NCI-H2196 (cell line): ENCODE data around the gene TPRN.

Experiments used
- DNase-seq: peaks from one replicate; lab custom pipeline; 2025; ENCODE audit not compliant: unreplicated experiment; lab: John Stamatoyannopoulos, UW

The TPRN gene

GRCh38 chr9:137236238-137236935 lies 35.8 kb upstream of the TPRN start:
- peak; percentile 86 for DNase-seq

- DNase-seq, result no peak
Observed at GRCh38 chr9:137235424-137236237, 35.1 kb upstream of the TPRN start.

GRCh38 chr9:137234758-137235423 lies 34.4 kb upstream of the TPRN start:
- no peak for DNase-seq

DNA sequence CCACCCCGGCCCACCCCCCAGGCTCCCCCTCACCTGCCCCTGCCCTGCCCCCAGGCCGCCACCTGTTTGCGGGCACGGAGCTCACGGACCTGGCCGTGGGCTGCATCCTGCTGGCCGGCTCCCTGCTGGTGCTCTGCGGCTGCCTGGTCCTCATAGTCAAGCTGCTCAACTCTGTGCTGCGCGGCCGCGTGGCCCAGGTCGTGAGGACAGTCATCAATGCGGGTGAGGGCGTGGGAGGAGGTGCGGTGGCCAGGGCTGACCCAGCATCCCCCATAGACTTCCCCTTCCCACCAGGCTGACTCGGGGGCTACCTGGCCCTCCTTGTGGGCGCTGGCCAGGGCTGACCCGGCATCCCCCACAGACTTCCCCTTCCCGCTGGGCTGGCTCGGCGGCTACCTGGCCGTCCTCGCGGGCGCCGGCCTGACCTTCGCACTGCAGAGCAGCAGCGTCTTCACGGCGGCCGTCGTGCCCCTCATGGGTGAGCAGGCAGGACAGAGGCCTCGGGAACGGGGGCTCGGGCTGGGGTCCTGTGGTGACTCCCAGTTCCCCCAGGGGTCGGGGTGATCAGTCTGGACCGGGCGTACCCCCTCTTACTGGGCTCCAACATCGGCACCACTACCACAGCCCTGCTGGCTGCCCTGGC lies 33.6 kb upstream of the TPRN start:
- DNase-seq, result no peak

GRCh38 chr9:137233143-137233980 lies 32.8 kb upstream of the TPRN start:
- DNase-seq, result no peak

DNA sequence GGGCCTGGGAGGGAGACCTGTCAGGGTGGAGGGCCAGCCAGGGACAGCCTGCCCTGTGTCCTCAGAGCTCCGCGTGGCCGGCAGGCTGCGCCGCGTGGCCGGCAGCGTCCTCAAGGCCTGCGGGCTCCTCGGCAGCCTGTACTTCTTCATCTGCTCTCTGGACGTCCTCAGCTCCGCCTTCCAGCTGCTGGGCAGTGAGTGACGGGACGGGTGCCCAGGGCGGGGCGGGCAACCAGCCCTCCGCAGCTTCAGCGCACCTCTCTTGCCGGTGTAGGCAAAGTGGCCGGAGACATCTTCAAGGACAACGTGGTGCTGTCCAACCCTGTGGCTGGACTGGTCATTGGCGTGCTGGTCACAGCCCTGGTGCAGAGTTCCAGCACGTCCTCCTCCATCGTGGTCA lies 32.0 kb upstream of the TPRN start:
- DNase-seq, result no peak

- no peak for DNase-seq
Observed at GRCh38 chr9:137232101-137232500, 31.6 kb upstream of the TPRN start.

- no peak for DNase-seq
Observed at GRCh38 chr9:137231372-137232039, 31.0 kb upstream of the TPRN start.

DNA sequence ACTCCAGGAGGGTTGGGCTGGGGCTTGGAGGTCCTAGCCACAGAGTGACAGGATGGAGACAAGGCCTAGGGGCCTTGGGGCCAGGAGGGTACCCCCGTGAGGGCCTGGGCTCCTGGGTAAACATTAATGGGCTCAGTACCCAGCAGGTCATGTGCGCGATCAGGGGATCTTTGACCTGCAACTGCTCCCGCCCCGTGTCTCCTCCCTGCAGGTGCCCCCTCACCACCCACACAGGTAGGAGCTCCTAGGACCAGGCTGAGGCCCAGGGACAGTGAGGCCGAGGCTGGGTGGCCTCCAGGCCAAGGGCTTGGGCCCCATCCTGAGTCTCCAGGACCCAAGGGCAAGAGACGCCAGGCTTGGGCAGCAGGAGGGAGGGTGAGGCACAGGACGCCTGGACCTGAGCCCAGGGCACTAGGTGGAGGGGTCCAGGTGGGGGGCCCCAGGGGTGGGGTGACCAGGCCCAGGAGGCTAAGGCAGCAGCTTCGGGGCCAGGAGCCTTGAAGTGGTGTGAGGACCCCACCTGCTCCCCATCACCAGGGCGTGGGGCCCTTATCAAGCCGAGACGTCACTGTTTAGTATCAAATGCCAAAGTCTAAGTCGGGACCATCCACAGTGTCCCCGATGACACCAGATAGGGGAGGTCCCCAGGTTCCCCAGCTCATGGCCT lies 30.3 kb upstream of the TPRN start, which contains the start of gene SLC34A3:
Gene SLC34A3, plus strand, starts transcription at position 197 of the 667 bp plus-strand sequence. CDS start 802 bp downstream, outside the sequence.
- no peak for DNase-seq

- no peak for DNase-seq
Observed at GRCh38 chr9:137229903-137230704, 29.6 kb upstream of the TPRN start.

- DNase-seq, result no peak
Observed at GRCh38 chr9:137228968-137229896, 28.7 kb upstream of the TPRN start.

GRCh38 chr9:137228506-137228967 lies 28.0 kb upstream of the TPRN start:
- peak; percentile 66 for DNase-seq

- DNase-seq, result peak; percentile 20
Observed at GRCh38 chr9:137227853-137228505, 27.4 kb upstream of the TPRN start.

DNA sequence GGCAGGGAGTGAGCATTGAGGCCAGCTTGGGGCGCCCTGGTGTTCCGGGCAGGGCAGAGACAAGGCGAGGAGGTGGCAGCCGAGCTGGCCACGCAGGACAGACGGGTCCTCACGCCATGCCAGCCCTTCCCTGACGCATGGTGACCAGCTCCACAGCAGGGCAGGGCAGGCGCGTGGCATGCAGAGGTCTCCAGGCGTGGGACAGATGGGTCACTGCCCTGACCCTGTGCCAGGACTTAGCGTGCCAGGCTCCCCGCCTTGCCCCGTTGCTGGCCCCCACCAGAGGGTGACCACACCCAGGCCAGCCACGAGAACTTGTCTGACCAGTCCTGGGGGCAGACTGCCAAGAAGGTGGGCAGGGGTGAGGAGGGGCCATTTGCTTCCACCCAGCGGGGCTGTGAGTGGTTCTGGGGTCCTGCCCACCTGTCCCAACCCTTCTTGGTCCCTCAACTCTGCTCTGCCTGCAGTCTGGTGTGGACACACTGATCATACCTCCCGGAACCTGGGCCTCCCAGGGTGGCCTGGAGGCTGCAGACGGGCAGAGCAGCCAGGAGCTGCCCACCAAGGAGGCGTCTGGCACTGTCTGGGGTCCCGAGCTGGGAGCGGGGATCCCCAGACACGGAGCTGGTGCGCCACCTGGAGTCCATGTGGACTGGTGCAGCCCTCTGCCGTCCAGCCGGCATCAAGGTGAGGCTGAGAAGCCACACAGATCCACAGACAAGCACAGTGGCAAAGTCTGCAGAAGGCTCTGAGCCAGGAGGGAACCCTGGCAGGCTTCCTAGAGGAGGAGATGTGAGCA lies 26.7 kb upstream of the TPRN start, which contains the start of gene RNF224:
Gene RNF224, plus strand, starts transcription at position 449 of the 799 bp plus-strand sequence. CDS start 834 bp downstream, outside the sequence.
- peak; percentile 84 for DNase-seq

DNA sequence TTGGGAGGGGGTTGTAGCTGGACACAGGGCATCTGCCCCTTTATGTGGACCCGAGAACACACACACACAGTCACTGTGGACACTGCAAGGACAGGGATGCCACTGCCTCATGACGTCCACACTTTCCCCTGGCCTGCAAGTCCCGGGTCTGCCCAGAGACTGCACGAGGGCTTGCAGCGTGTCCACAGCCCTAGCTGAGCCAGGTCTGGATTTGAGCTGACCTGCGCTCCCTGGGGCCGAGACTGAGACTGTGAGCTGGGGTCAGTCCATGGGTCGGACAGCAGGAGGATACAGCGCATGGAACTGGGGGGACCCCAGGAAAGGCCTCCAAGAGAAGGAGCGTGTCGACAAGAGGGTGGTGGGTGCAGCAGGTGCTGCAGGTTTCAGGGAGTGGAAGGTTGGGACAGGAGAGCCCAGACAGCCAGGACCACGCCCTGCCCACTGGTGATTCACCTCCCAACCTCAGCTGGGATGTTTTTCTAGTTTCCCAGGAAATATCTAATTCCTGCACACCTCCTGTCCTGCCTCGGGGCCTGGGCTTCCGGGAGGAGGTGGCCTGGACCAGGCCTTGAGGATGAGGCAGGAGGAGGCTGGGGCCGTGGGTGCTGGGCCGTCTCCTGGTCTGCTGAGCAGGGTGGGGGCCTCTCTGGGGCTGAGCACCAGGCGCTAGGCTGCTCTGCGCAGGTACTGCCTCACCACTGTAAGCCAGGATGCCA lies 26.0 kb upstream of the TPRN start:
- no peak for DNase-seq
